Activated gamma-delta T cell treated with Interleukin-2 at 50 U/mL for 16 hours (primary cell): Measurements from ENCODE around the gene CTDP1.

Experiments used
- DNase-seq: peaks from one replicate; pipeline ENCODE4 v3.0.0-alpha.2; 2020

Gene CTDP1

GRCh38 chr18:79799619-79800370 lies 120.2 kb downstream of the CTDP1 start:
- DNase-seq: no peak

GRCh38 chr18:79800371-79801180 lies 121.0 kb downstream of the CTDP1 start:
- no peak for DNase-seq

GRCh38 chr18:79801217-79801616 lies 121.6 kb downstream of the CTDP1 start:
- DNase-seq: no peak

GRCh38 chr18:79801641-79802040 lies 122.0 kb downstream of the CTDP1 start:
- DNase-seq: no peak

GRCh38 chr18:79802298-79802697 lies 122.7 kb downstream of the CTDP1 start:
- no peak for DNase-seq

GRCh38 chr18:79803611-79804051 lies 124.0 kb downstream of the CTDP1 start:
- no peak for DNase-seq
